Testis (tissue), 3 donors: ENCODE measurements around the gene MT3. TPM values are rescaled to one million over a fixed set of nuclear protein-coding genes. Genes with fewer than 3 reads are reported as not detected.

Experiments used
- DNase-seq: peaks from one replicate; pipeline ENCODE4 v3.0.0-alpha.2; 2019
- H3K27ac ChIP-seq, 2 donors: fragments of 200-600 bp; sonication (generic); one replicate each; pipeline ENCODE4 v1.5.1; 2019
- H3K27me3 ChIP-seq: fragments of 200-600 bp; sonication (generic); one replicate; pipeline ENCODE4 v1.5.1; 2019
- H3K36me3 ChIP-seq: fragments of 200-600 bp; sonication (generic); one replicate; pipeline ENCODE4 v1.5.1; 2017; ENCODE audit warnings: low read depth; ENCODE audit errors: missing control alignments
- H3K4me1 ChIP-seq: fragments of 200-600 bp; sonication (generic); one replicate; pipeline ENCODE4 v1.5.1; 2019
- H3K4me3 ChIP-seq, 2 donors: fragments of 200-600 bp; sonication (generic); one replicate each; pipeline ENCODE4 v1.5.1; 2017 to 2019
- H3K9me3 ChIP-seq: fragments of 200-600 bp; sonication (generic); one replicate; pipeline ENCODE4 v1.5.1; 2017
- POLR2A ChIP-seq: fragments of 450-650 bp; IDR thresholded peaks from one replicate; pipeline ENCODE4 v1.6.1; 2017; ENCODE audit warnings: antibody characterized with exemption, mild to moderate bottlenecking, moderate library complexity
- WGBS, 2 donors: methylation state at CpG; one replicate each; pipeline ENCODE4 v1.1.5; 2018; 5-methylcytosine and 5-hydroxymethylcytosine counted together
- intact Hi-C: fragments of 100-400 bp; cut with DNase I; formaldehyde crosslinking; loops from one replicate; pipeline ENCODE4 v1.15.1; 2023; ENCODE audit warnings: low total_unique reads
- polyA plus RNA-seq: library from polyadenylated mRNA; stranded (reverse); fragments of 350-450 nt; fragmentation: Illumina TruSeq; extraction: RNeasy Lipid Tissue Mini Kit (QIAGEN cat#74804); gene quantifications from one replicate; pipeline ENCODE4 v1.2.3, GENCODE V29; 2014; ENCODE audit warnings: low read depth, low replicate concordance; ENCODE audit not compliant: insufficient read depth
- total RNA-seq, 2 donors: library from RNA; depleted of rRNA; stranded (reverse); fragments of >200 nt; gene quantifications; one replicate each; pipeline ENCODE4 v1.2.3, GENCODE V29; 2016
- TF ChIP-seq, protein P1 (sequence below), 3 experiments: fragments of 450-650 bp in 2 of 3; fragments of 200-600 bp in 1 of 3; sonication (generic) in 1 of 3; IDR thresholded peaks; one replicate each; pipeline ENCODE4 v1.5.1; 2016 to 2019; ENCODE audit warnings: antibody characterized with exemption in 3 of 3, mild to moderate bottlenecking in 2 of 3, moderate library complexity in 1 of 3

MT3 gene
- total and polyA plus RNA-seq, 3 donors from 2014 or later: 4.6 to 12.0 TPM; not detected in 1

DNA sequence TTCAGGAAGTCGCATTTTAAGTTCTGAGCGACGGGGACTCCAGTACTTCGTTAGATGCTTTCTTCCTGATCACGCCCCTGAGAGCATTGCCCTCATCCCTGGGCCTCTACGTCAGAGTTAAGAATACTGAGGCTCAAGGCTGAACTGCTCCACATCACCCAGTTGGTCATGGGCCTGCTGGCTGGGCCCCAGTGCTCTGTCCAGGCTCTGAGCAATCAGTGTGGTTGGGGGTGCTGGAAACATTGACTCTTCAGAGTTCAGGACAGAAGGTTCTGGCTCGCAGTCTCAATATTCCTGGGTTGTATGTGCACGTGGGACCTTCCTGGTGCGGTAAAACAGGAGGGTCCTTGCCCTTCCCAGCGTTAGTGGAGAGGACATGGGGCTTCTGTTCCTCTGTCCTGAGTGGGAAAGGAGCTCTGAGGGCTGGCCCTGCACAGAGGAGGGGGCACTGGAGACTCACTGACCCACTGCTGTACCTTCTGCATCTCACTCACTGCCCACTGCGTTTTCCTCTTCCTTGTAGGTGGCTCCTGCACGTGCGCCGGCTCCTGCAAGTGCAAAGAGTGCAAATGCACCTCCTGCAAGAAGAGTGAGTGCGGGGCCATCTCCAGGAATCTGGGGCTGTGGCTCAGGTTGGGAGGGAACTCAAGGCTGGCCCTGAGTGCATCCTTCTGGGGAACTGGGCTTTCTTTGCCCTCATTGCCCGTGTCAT lies 36.8 kb downstream of the MT3 start:
- no peak for TF ChIP-seq POLR2A
- TF ChIP-seq, protein P1, sequence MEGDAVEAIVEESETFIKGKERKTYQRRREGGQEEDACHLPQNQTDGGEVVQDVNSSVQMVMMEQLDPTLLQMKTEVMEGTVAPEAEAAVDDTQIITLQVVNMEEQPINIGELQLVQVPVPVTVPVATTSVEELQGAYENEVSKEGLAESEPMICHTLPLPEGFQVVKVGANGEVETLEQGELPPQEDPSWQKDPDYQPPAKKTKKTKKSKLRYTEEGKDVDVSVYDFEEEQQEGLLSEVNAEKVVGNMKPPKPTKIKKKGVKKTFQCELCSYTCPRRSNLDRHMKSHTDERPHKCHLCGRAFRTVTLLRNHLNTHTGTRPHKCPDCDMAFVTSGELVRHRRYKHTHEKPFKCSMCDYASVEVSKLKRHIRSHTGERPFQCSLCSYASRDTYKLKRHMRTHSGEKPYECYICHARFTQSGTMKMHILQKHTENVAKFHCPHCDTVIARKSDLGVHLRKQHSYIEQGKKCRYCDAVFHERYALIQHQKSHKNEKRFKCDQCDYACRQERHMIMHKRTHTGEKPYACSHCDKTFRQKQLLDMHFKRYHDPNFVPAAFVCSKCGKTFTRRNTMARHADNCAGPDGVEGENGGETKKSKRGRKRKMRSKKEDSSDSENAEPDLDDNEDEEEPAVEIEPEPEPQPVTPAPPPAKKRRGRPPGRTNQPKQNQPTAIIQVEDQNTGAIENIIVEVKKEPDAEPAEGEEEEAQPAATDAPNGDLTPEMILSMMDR (IDR thresholded peaks at IDR 0.05): no peak
- Histone ChIP-seq H3K4me1 (no peaks in the 10 kb centered on the region), H3K36me3 (no peaks in the 10 kb centered on the region), H3K4me3 (peak overlapping the region; percentile 49 to 66), H3K27me3 (no peaks in the 10 kb centered on the region), H3K9me3 (no peaks in the 10 kb centered on the region), H3K27ac (peak overlapping the region; percentile 44 to 84)
- peak; percentile 74 for DNase-seq
- WGBS, 2 donors: 23 to 27% methylated on average over 7 to 16 of the region's 16 CpGs
- intact Hi-C loops: no loop called here

DNA sequence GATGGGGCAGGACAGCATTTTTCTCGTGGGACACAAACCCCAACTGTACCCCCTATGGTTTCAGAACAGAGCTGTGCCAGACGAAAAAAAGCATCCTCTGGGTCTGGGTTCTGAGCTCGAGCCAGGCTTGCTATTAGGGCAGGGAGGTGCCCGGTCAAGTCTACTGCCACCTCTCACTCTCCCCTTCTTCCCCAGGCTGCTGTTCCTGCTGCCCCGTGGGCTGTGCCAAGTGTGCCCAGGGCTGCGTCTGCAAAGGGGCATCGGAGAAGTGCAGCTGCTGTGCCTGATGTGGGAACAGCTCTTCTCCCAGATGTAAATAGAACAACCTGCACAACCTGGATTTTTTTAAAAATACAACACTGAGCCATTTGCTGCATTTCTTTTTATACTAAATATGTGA lies 37.4 kb downstream of the MT3 start:
- no peaks in the 10 kb centered on the region for H3K27me3 ChIP-seq
- H3K4me3 ChIP-seq: no peak overlapping the region
- H3K9me3 ChIP-seq: no peaks in the 10 kb centered on the region
- no peak for DNase-seq
- no peak for TF ChIP-seq POLR2A
- TF ChIP-seq, protein P1 (IDR thresholded peaks at IDR 0.05): no peak
- H3K27ac ChIP-seq: no peak overlapping the region
- H3K36me3 ChIP-seq: no peaks in the 10 kb centered on the region
- WGBS, 2 donors: 77 to 78% methylated on average over 7 of the region's 7 CpGs
- H3K4me1 ChIP-seq: peaks cover under 1% of the 10 kb centered on the region
- intact Hi-C loops: no loop called here

- TF ChIP-seq, protein P1 (IDR thresholded peaks at IDR 0.05): no peak
- TF ChIP-seq POLR2A: no peak
- Histone ChIP-seq H3K36me3 (no peaks in the 10 kb centered on the region), H3K4me3 (no peak overlapping the region), H3K4me1 (peaks cover 8% of the 10 kb centered on the region), H3K9me3 (no peaks in the 10 kb centered on the region), H3K27me3 (no peaks in the 10 kb centered on the region), H3K27ac (no peak overlapping the region)
- intact Hi-C loops: no loop called here
- no peak for DNase-seq
- 69 to 72% methylated on average over 9 of the region's 9 CpGs for WGBS, 2 donors
These were observed 39.4 kb downstream of the MT3 start for GRCh38 chr16:56628486-56629350.

DNA sequence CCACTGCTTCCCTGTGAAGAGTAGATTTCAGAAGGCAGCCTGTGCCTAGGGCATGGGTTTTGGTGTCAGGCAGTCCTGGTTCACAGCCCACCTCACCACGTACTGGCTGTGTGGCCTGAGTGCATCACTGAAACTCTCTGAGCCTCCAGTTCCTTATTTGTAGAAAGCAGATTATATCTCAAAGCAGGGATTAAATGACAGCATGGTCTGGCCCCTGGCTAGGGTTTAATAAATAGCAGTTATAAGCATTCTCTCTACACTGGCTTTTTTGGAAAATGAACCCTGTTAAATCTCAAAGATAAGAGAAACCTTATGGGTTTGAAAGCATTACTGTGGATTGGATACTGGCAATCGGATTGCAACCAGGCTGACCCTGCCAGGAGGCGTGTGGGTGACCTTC lies 40.2 kb downstream of the MT3 start:
- DNase-seq: no peak
- Histone ChIP-seq H3K9me3 (no peaks in the 10 kb centered on the region), H3K36me3 (no peaks in the 10 kb centered on the region), H3K27ac (no peak overlapping the region), H3K4me1 (peaks cover 8% of the 10 kb centered on the region), H3K27me3 (no peaks in the 10 kb centered on the region), H3K4me3 (no peak overlapping the region)
- TF ChIP-seq POLR2A: no peak
- TF ChIP-seq, protein P1 (IDR thresholded peaks at IDR 0.05): no peak
- 86 to 91% methylated on average over 2 to 3 of the region's 3 CpGs for WGBS, 2 donors
- intact Hi-C loops: no loop called here
